Measurements from ENCODE around the gene PRR5L. TPM values are rescaled to one million over a fixed set of nuclear protein-coding genes. Genes with fewer than 3 reads are reported as not detected.
A peak's percentile ranks its signal among the peaks of the same experiment; 100 is the strongest.

The PRR5L gene
- polyA plus RNA-seq, 3 donors = 3.5 to 16.0 (median 7.4) TPM

GRCh38 chr11:36454941-36455631, 159.0 kb downstream of the PRR5L start:
- Mint-ChIP-seq H3K36me3 (peaks cover 16 to 20% of the 10 kb centered on the region in 2 donors), H3K9me3 (peaks cover 0 to 2% (median 0%) of the 10 kb centered on the region in 7 donors), H3K4me3 (no peak overlapping the region), H3K27me3 (ENCODE audit: low read depth in 3 of 3) (peaks cover 0 to 5% (median 4%) of the 10 kb centered on the region in 3 donors), H3K27ac (no peak overlapping the region), H3K4me1 (peaks cover 54% of the 10 kb centered on the region)
- Histone ChIP-seq H3K9me3 (replicated peaks in 1 of 2; ENCODE audit: control insufficient read depth in 1 of 2, insufficient read depth in 1 of 2, low read length in 2 of 2) (no peaks in the 10 kb centered on the region), H3K4me1 (ENCODE audit: control insufficient read depth in 1 of 2, insufficient read depth in 2 of 2, low read length in 2 of 2) (peaks cover 36 to 50% of the 10 kb centered on the region in 2 donors), H3K4me2 (replicated peaks; ENCODE audit: extremely low read depth, low read length, poor library complexity, severe bottlenecking) (no peak overlapping the region), H2AFZ (ENCODE audit: insufficient read depth, low read depth, low read length, poor library complexity, severe bottlenecking) (no peak overlapping the region), H3K27ac (ENCODE audit: low read depth in 1 of 2, low read length in 2 of 2) (no peak overlapping the region), H3K79me2 (ENCODE audit: insufficient read depth, low read length) (no peaks in the 10 kb centered on the region), H4K20me1 (ENCODE audit: insufficient read depth, low read length) (no peaks in the 10 kb centered on the region), H3K9ac (ENCODE audit: insufficient read depth, low read length, poor library complexity, severe bottlenecking) (no peak overlapping the region), H3K27me3 (ENCODE audit: control insufficient read depth in 2 of 2, insufficient read depth in 2 of 2, low read length in 2 of 2) (no peaks in the 10 kb centered on the region), H3K36me3 (replicated peaks in 1 of 2; ENCODE audit: control insufficient read depth in 1 of 2, insufficient read depth in 2 of 2, low read length in 2 of 2) (no peaks in the 10 kb centered on the region), H3K4me3 (replicated peaks in 1 of 3; ENCODE audit: low read depth in 2 of 3, low read length in 3 of 3) (no peak overlapping the region)
- 98% methylated on average over 15 of the region's 17 CpGs for WGBS (ENCODE audit: insufficient coverage)
- no peak for TF ChIP-seq CTCF (IDR thresholded peaks at IDR 0.05)
- no peak for DNase-seq
- intact Hi-C loops (cut with micrococcal nuclease) = loop anchor here in 1 of 2 donors (10.0 kb wide), 1 partner anchor 90 kb away; no protein-coding TSS in a partner anchor

GRCh38 chr11:36455658-36456111, 159.6 kb downstream of the PRR5L start:
- H3K4me1 ChIP-seq (ENCODE audit: control insufficient read depth in 1 of 2, insufficient read depth in 2 of 2, low read length in 2 of 2) = peaks cover 30 to 44% of the 10 kb centered on the region in 2 donors
- no peaks in the 10 kb centered on the region for H4K20me1 ChIP-seq (ENCODE audit: insufficient read depth, low read length)
- peaks cover 0 to 4% (median 4%) of the 10 kb centered on the region in 3 donors for H3K27me3 Mint-ChIP-seq (ENCODE audit: low read depth in 3 of 3)
- no peaks in the 10 kb centered on the region for H3K36me3 ChIP-seq (replicated peaks in 1 of 2; ENCODE audit: control insufficient read depth in 1 of 2, insufficient read depth in 2 of 2, low read length in 2 of 2)
- H3K36me3 Mint-ChIP-seq = peaks cover 15 to 20% of the 10 kb centered on the region in 2 donors
- peak in 1 of 3 donors; percentile 14 for DNase-seq
- H3K27ac Mint-ChIP-seq = peak overlapping the region in 4 of 7 donors; percentile 40 to 82 (median 75)
- intact Hi-C loops (cut with micrococcal nuclease) = loop anchor here in 1 of 2 donors (10.0 kb wide), 1 partner anchor 91 kb away; no protein-coding TSS in a partner anchor
- WGBS (ENCODE audit: insufficient coverage) = 59% methylated on average over 8 of the region's 11 CpGs
- H3K4me3 ChIP-seq (replicated peaks in 1 of 3; ENCODE audit: low read depth in 2 of 3, low read length in 3 of 3) = no peak overlapping the region
- H3K4me3 Mint-ChIP-seq = no peak overlapping the region
- peaks cover 0 to 2% (median 0%) of the 10 kb centered on the region in 7 donors for H3K9me3 Mint-ChIP-seq
- H3K9me3 ChIP-seq (replicated peaks in 1 of 2; ENCODE audit: control insufficient read depth in 1 of 2, insufficient read depth in 1 of 2, low read length in 2 of 2) = no peaks in the 10 kb centered on the region
- no peaks in the 10 kb centered on the region for H3K79me2 ChIP-seq (ENCODE audit: insufficient read depth, low read length)
- peaks cover 48% of the 10 kb centered on the region for H3K4me1 Mint-ChIP-seq
- H3K9ac ChIP-seq (ENCODE audit: insufficient read depth, low read length, poor library complexity, severe bottlenecking) = no peak overlapping the region
- no peak overlapping the region for H3K27ac ChIP-seq (ENCODE audit: low read depth in 1 of 2, low read length in 2 of 2)
- TF ChIP-seq CTCF (IDR thresholded peaks at IDR 0.05) = no peak
- no peak overlapping the region for H2AFZ ChIP-seq (ENCODE audit: insufficient read depth, low read depth, low read length, poor library complexity, severe bottlenecking)
- no peaks in the 10 kb centered on the region for H3K27me3 ChIP-seq (ENCODE audit: control insufficient read depth in 2 of 2, insufficient read depth in 2 of 2, low read length in 2 of 2)
- no peak overlapping the region for H3K4me2 ChIP-seq (replicated peaks; ENCODE audit: extremely low read depth, low read length, poor library complexity, severe bottlenecking)

Measured in CD14-positive monocyte (primary cell).